Peyer's patch (tissue), 4 donors: Measurements from ENCODE around the gene CYP11A1.

ENCODE experiments used
- CTCF ChIP-seq, 6 experiments: fragments of 450-650 bp in 4 of 6; fragments of 200-600 bp in 2 of 6; sonication (generic) in 1 of 6; IDR thresholded peaks; one replicate each; pipeline ENCODE4 v1.5.1; 2017 to 2019; ENCODE audit warnings: antibody characterized with exemption in 6 of 6, mild to moderate bottlenecking in 3 of 6, moderate library complexity in 1 of 6
- POLR2A ChIP-seq, 2 donors: fragments of 450-650 bp; IDR thresholded peaks; one replicate each; pipeline ENCODE4 v1.5.1; 2017; ENCODE audit warnings: antibody characterized with exemption in 2 of 2, mild to moderate bottlenecking in 2 of 2, moderate library complexity in 2 of 2

GRCh38 chr15:74392902-74393301 is 25.5 kb upstream of the CYP11A1 start:
- TF ChIP-seq CTCF (IDR thresholded peaks at IDR 0.05) (no peak), POLR2A (IDR thresholded peaks at IDR 0.05) (no peak)
